NCI-H226 (cell line): ENCODE measurements around the gene ZNF619.

Experiments used
- DNase-seq: peaks from one replicate; pipeline ENCODE4 v3.0.0-alpha.2; 2015

The ZNF619 gene

DNA sequence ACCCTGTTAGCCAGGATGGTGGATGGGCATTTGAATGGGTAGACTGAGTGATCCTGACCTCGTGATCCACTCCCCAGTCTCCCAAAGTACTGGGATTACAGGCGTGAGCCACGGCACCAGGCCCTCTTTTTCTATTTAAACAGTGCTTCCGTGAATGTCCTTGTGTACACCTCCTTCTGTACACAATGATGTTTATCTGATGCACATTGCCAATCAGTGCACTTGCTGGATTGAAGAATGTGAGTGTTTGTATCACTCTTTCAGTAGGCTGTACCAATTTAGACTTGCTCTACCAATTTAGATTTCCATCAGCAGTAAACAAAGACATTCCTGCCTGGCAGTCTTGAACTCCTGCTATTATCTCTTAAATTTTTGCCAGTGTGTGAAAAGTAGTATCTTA is 8.9 kb upstream of the ZNF619 start:
- DNase-seq: no peak

- DNase-seq: no peak
Observed at GRCh38 chr3:40470701-40471100, 6.2 kb upstream of the ZNF619 start.

DNA sequence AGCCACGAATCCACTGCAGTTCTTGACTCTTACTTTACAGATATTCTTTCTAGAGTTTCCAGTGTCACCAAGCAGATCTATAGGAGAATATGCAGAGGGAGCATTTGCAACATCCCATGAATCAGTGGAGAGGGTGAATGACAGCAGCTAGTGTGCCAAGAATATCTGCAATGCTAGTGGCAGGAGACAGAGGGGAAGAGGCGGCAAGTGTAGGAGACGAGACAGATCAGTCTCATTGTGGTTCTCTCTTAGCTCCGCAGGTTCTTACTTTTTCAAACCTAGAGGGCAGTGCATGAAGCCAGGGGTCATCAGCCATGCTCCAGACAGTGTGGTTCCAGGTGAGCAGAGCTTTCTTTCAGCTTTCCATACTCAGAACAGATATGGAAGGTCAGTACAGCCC is 744 bp downstream of the ZNF619 start:
- no peak for DNase-seq

DNA sequence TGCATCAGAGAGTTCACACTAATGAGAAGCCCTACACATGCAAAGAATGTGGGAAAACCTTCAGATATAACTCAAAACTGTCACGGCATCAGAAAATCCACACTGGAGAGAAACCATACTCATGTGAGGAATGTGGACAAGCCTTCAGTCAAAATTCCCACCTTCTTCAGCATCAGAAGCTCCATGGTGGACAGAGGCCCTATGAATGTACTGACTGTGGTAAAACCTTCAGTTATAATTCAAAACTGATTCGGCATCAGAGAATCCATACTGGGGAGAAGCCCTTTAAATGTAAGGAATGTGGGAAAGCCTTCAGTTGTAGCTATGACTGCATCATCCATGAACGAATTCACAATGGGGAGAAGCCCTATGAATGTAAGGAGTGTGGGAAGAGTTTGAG is 10.2 kb downstream of the ZNF619 start:
- no peak for DNase-seq

DNA sequence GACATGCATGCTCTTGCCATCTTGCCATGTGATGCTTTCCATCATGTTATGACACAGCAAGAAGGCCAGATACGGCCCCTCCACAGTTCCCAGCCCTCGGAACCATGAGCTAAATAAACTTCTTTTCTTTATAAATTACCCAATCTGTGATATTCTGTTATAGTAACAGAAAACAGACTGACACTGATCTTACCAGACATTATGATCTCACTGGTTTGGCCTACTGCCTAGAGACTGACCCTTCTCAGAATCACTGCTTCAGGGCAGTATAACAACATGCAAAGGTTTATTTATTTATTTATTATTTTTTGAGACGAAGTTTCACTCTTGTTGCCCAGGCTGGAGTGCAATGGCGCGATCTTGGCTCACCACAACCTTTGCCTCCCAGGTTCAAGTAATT is 14.0 kb downstream of the ZNF619 start:
- DNase-seq: peak; percentile 10

DNA sequence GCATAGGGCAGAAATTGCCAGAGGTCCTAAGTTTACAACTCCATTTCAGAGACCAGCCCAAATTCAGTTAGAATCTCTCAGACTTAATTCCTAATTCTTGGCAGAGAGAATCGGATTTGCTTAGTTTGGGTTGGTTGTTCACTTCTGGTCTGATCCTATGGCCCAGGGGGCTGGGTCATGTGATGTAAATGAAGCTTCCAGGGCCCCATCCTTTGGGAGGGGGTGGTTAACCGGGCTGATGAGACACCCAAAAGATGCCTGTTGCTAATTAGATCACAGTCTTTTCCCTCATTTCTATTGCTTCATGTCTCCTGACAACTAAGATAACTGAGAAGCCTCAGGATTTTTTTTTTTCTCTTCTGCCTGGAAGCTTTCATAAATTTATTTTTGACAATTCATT is 17.8 kb downstream of the ZNF619 start:
- DNase-seq: no peak

GRCh38 chr3:40497288-40497687 is 20.4 kb downstream of the ZNF619 start:
- DNase-seq: no peak

DNA sequence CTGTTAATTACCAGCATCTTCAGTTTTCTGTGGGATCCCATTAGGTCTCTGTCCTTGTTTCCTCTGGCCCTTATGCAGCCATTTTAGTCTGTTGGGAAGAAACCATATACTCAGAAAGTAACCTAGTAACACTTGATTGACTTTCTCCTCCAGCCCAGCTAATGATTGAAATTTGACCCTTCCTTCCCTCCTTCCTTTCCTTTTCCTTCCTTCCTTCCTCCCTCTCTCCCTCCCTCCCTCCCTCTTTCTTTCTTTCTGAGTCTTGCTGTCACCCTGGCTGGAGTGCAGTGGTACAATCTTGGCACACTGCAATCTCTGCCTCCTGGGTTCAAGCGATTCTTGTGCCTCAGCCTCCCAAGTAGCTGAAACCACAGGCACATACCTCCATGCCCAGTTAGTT is 23.0 kb downstream of the ZNF619 start:
- no peak for DNase-seq

GRCh38 chr3:40502034-40502433 is 25.1 kb downstream of the ZNF619 start:
- no peak for DNase-seq

DNA sequence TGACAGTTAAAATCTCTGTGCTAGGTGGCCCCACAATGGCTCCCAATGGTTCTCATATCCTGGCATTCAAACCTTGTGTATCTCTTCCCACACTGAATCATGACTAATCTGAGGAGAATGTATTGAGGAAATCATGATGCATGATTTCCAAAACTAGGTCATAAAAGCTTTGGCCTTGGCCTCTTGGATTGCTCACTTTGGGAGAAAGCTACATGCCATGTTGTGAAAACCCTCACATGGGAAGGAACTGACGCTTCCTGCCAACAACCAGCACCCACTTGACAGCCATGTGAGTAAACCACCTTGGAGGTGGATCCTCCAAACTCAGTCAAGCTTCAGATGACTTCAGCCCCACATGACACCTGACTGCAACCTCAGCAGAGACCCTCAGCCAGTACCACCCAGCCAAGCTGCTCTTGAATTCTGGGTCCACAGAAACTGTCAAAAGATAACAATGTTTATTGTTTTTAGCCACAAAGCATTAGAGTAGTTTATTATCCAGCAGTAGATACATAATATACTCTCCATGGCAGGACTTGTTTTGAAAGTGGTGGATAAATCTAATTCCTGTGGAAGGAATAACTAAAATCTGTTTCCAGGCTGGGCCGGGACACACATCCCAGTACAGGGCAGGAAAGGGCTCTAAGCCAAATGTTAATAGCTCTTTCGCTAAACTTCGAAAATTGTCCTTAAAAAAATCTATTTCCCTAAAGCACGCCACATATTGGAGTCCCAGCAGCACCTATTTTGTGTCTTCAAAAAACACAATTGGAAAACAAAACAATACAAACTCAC is 27.9 kb downstream of the ZNF619 start:
- peak; percentile 98 for DNase-seq

- DNase-seq: peak; percentile 32
Observed at GRCh38 chr3:40505599-40506462, 28.9 kb downstream of the ZNF619 start, which contains the start of gene ZNF620. Gene ZNF620, plus strand, starts transcription at chr3:40506039. Its CDS starts 314 bp downstream, at chr3:40506353.

DNA sequence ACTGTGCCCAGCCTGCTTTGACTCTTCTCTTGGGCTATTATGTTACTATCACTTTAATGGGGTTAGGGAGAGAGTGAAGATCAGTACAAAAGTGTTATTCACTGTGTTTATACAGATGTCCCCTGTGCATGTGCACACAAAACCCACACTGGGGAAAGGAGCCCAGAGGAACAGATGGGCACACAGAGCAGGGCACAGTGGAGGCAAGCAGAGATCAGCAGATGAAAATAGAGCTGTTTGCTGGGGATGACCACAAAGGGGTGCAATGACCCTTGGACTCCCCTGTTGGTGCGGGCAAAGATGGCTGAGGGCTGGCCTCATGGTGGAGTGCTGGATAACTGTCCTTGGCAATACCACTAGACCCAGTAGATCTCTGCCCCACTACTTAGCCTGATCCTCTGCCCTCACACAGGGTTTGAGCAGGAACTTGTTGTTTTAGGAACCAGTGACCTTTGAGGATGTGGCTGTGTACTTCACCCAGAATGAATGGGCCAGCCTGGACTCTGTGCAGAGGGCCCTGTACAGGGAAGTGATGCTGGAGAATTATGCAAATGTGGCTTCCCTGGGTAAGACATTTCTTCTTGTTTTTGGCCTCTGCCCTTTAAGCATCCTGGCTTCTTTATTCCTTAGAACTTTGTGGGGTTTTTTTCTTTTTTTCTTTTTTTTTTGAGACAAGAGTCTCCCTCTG is 34.3 kb downstream of the ZNF619 start:
- no peak for DNase-seq

GRCh38 chr3:40516201-40516600 is 39.3 kb downstream of the ZNF619 start:
- no peak for DNase-seq

DNA sequence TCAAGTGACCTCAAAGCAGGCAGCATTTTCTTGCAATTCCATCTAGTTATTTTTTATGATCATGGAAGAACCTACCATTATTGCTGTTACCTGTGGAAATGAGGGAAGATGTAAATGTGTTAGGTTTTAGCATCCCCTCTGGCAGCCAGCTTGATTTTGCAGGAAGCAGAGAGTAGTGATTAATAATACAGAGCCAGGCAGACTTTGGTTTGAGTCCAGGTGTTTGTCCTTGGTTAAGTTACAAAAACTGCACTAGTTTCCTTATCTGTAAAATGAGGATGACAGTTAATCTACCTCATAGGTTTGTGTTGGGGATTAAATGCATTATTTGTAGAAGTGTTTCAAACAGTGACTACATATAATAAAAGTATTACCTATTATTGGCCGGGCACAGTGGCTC is 41.1 kb downstream of the ZNF619 start:
- DNase-seq: no peak

GRCh38 chr3:40518848-40519247 is 41.9 kb downstream of the ZNF619 start:
- DNase-seq: no peak

- DNase-seq: no peak
Observed at GRCh38 chr3:40521254-40521653, 44.3 kb downstream of the ZNF619 start.

- DNase-seq: no peak
Observed at GRCh38 chr3:40523781-40524180, 46.9 kb downstream of the ZNF619 start.

DNA sequence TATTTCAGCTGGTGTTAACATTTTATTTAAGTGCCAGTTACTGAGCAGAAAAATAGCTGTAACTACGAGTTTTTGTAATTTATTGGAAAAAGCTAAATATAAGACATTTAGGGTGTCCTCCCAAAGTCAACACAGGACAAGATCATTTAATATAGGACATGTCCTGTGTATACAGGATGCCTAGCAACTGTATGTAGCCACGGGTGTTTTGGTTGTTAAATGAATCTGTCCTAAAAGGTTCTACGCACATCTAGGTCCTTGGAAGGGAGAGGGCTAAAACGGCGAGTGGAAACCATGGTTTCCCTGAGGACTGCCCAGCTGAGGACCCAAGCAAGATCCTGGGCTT is 47.3 kb downstream of the ZNF619 start:
- DNase-seq: no peak

DNA sequence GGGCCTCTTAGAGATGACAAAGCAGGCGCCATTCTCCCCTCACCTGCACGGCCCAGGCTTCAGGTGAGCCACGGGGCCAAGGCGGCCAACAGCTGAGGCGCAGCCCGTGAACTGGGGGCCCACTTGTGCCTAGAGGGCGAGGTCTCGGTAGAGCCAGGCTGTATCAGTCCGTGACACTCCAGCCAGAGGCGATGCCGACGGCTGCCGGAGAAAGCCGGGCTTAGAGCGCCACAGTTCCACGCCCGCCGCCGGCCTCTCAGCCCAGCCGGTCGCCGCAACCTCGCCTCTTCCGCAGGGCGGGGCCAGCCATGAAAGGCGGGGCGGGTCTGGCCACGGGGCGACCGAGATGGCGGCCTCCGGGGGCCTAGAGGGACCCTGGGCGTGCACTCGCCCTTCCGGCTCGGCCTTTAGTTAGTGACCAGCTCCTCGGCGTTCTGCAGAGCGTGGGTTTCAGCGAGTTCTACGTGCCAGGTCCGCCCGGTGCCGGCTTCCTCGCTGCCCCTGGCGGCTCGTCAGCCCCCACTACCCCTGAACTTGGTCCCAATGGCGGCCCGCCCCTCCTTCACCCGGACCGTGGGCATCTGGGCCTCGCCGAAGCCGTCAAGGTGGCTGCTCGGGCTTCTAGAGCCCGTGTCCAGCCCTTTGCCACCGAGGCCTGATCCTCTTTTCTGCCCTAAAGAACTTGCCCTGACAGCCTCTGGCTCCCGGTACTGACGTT is 47.8 kb downstream of the ZNF619 start, which contains the start of gene ZNF621:
Gene ZNF621, plus strand, starts transcription at position 393 of the 718 bp plus-strand sequence. CDS start 881 bp downstream, outside the sequence.
- DNase-seq: peak; percentile 78

- DNase-seq: no peak
Observed at GRCh38 chr3:40528426-40528825, 51.5 kb downstream of the ZNF619 start.

- DNase-seq: peak; percentile 9
Observed at GRCh38 chr3:40532252-40532651, 55.3 kb downstream of the ZNF619 start.

DNA sequence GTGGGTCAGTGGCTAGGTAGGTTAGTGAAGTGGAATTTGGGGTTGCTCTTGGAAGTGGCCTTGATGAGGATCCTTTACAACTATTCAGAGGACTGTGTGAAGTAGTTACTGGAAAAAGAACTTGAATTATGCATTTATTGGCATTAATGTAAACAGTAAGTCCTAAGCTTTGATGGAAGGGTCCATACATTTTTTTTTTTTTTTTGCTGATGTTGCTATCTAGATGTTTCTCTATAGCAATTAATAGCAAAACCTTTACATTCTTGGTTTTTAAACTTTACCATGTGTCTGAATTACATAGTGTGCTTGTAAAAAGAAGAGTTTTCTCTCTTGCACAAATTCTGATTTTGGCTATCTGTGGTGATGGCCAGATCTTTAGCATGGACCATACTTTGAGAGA is 57.4 kb downstream of the ZNF619 start:
- no peak for DNase-seq
